IMR-90 (cell line): ENCODE results near the gene TSSC4. TPM values are rescaled to one million over a fixed set of nuclear protein-coding genes. Genes with fewer than 3 reads are reported as not detected.

Source experiments
- ATAC-seq: fragments of 200-7000 bp; cut with Tn5 transposase; 2 replicates; pipeline ENCODE4 v1.9.1; 2020; ENCODE audit warnings: low read depth, mild to moderate bottlenecking, moderate library complexity
- BruUV-seq: library from RNA; stranded (reverse); fragments of 400-500 nt; replicated peaks from 2 replicates; lab custom pipeline; 2021; lab: Mats Ljungman, UMichigan
- CTCF ChIA-PET: fragments of 300-600 bp; formaldehyde crosslinking; extraction: SDS; loops from one replicate; lab custom pipeline; 2021; ENCODE audit warnings: antibody characterized with exemption; lab: Yijun Ruan, JAX
- POLR2A ChIA-PET: fragments of 300-600 bp; sonication (Branson Sonifier 250); formaldehyde crosslinking; loops from one replicate; lab custom pipeline; 2022; ENCODE audit warnings: antibody characterized with exemption; ENCODE audit not compliant: unreplicated experiment; lab: Charles Lee
- DNase-seq: peaks from one replicate; pipeline ENCODE4 v3.0.0; 2013
- H2AFZ ChIP-seq: replicated peaks from 2 replicates; pipeline ENCODE3; 2013; ENCODE audit warnings: low read length, mild to moderate bottlenecking; ENCODE audit not compliant: poor library complexity
- H2AK5ac ChIP-seq: 2 replicates; pipeline ENCODE4 v1.6.1; 2013; ENCODE audit warnings: low read depth, low read length, inconsistent platforms
- H2AK9ac ChIP-seq: replicated peaks from 2 replicates; pipeline ENCODE3; 2013; ENCODE audit warnings: mild to moderate bottlenecking, low read depth, low read length, moderate library complexity; ENCODE audit not compliant: poor library complexity
- H2BK120ac ChIP-seq: 2 replicates; pipeline ENCODE4 v1.6.1; 2013; ENCODE audit warnings: low read depth, low read length, inconsistent platforms
- H2BK15ac ChIP-seq: 3 replicates; pipeline ENCODE4 v1.6.1; 2013; ENCODE audit warnings: low read depth, low read length, inconsistent platforms
- H2BK20ac ChIP-seq: 2 replicates; pipeline ENCODE4 v1.6.1; 2013; ENCODE audit warnings: low read depth, mild to moderate bottlenecking, inconsistent platforms, low read length, moderate library complexity
- H2BK5ac ChIP-seq: 2 replicates; pipeline ENCODE4 v1.6.1; 2013; ENCODE audit warnings: mild to moderate bottlenecking, low read depth, low read length, inconsistent platforms; ENCODE audit not compliant: poor library complexity, severe bottlenecking
- H3K14ac ChIP-seq: replicated peaks from 2 replicates; pipeline ENCODE4 v1.6.1; 2013; ENCODE audit warnings: low read depth, low read length, inconsistent platforms
- H3K18ac ChIP-seq: 2 replicates; pipeline ENCODE4 v1.6.1; 2013; ENCODE audit warnings: low read depth, low read length, control low read depth
- H3K23ac ChIP-seq: 2 replicates; pipeline ENCODE4 v1.6.1; 2013; ENCODE audit warnings: low read depth, low read length, inconsistent platforms
- H3K27ac ChIP-seq: 2 replicates; pipeline ENCODE4 v1.5.1; 2013; ENCODE audit warnings: mild to moderate bottlenecking, control low read depth, low read length; ENCODE audit not compliant: insufficient read depth
- H3K27me3 ChIP-seq: 2 replicates; pipeline ENCODE4 v1.6.1; 2013; ENCODE audit warnings: low read length; ENCODE audit not compliant: control insufficient read depth, insufficient read depth
- H3K36me3 ChIP-seq: 2 replicates; pipeline ENCODE4 v1.6.1; 2013; ENCODE audit warnings: low read length, mixed read lengths; ENCODE audit not compliant: control insufficient read depth, insufficient read depth
- H3K4ac ChIP-seq: 2 replicates; pipeline ENCODE4 v1.6.1; 2013; ENCODE audit warnings: low read depth, low read length, inconsistent platforms
- H3K4me1 ChIP-seq: 2 replicates; pipeline ENCODE4 v1.6.1; 2013; ENCODE audit warnings: low read length, mixed read lengths; ENCODE audit not compliant: control insufficient read depth, insufficient read depth
- H3K4me2 ChIP-seq: 2 replicates; pipeline ENCODE4 v1.6.1; 2013; ENCODE audit warnings: low read depth, mild to moderate bottlenecking, control low read depth, low read length, moderate library complexity
- H3K4me3 ChIP-seq: 2 replicates; pipeline ENCODE4 v1.5.1; 2013; ENCODE audit warnings: low read depth, mild to moderate bottlenecking, control low read depth, low read length, moderate library complexity; ENCODE audit not compliant: insufficient read depth
- H3K56ac ChIP-seq: 2 replicates; pipeline ENCODE4 v1.6.1; 2013; ENCODE audit warnings: low read length, inconsistent platforms; ENCODE audit not compliant: insufficient read depth; ENCODE audit errors: extremely low read depth
- H3K79me1 ChIP-seq, 2 experiments: 2 replicates each; pipeline ENCODE4 v1.6.1; 2013; ENCODE audit warnings: low read length in 2 of 2, inconsistent platforms in 1 of 2, low read depth in 1 of 2
- H3K9ac ChIP-seq: 2 replicates; pipeline ENCODE4 v1.6.1; 2013; ENCODE audit warnings: low read depth, low read length, control low read depth
- H3K9me1 ChIP-seq: 2 replicates; pipeline ENCODE4 v1.6.1; 2013; ENCODE audit warnings: low read length, inconsistent platforms; ENCODE audit not compliant: insufficient read depth
- H3K9me3 ChIP-seq: 2 replicates; pipeline ENCODE4 v1.6.1; 2013; ENCODE audit warnings: low read length; ENCODE audit not compliant: control insufficient read depth, insufficient read depth
- H4K20me1 ChIP-seq: 2 replicates; pipeline ENCODE4 v1.6.1; 2013; ENCODE audit warnings: low read length, inconsistent platforms; ENCODE audit not compliant: insufficient read depth
- H4K5ac ChIP-seq: 2 replicates; pipeline ENCODE4 v1.6.1; 2013; ENCODE audit warnings: mild to moderate bottlenecking, low read depth, low read length, control low read depth
- H4K8ac ChIP-seq, 2 experiments: 2 replicates each; pipeline ENCODE4 v1.6.1; 2013; ENCODE audit warnings: low read depth in 2 of 2, low read length in 2 of 2, control low read depth in 1 of 2, inconsistent platforms in 1 of 2
- H4K91ac ChIP-seq: 2 replicates; pipeline ENCODE4 v1.6.1; 2013; ENCODE audit warnings: low read depth, low read length, inconsistent platforms; ENCODE audit not compliant: insufficient read depth
- MAZ ChIP-seq: IDR thresholded peaks from 2 replicates; pipeline ENCODE4 v1.6.1; 2012; ENCODE audit warnings: low read depth, mild to moderate bottlenecking, low read length, improper control_type of control experiment, moderate library complexity, borderline replicate concordance
- NFE2L2 ChIP-seq: fragments of 150-350 bp; IDR thresholded peaks from 2 replicates; pipeline ENCODE4 v1.6.1; 2016; ENCODE audit warnings: low read depth, mild to moderate bottlenecking, low read length
- RFX5 ChIP-seq: IDR thresholded peaks from 2 replicates; pipeline ENCODE4 v1.8.0; 2012; ENCODE audit warnings: low read depth, mild to moderate bottlenecking, low read length, moderate library complexity
- SMC3 ChIP-seq: fragments of 150-350 bp; IDR thresholded peaks from 2 replicates; pipeline ENCODE4 v1.6.1; 2016; ENCODE audit warnings: low read depth, mild to moderate bottlenecking, antibody characterized with exemption, low read length, moderate library complexity
- WGBS, 2 experiments: methylation state at CpG; one replicate each; pipeline versions ENCODE4 v1.1.5 to v1.1.7; 2013; ENCODE audit warnings: missing lambda C conversion rate in 2 of 2; ENCODE audit not compliant: insufficient read length in 1 of 2; ENCODE audit errors: extremely low coverage in 2 of 2; 5-methylcytosine and 5-hydroxymethylcytosine counted together
- dilution Hi-C: fragments of 300-500 bp; cut with HindIII; formaldehyde crosslinking; loops from one replicate; pipeline ENCODE4 v1.14.3; 2018; ENCODE audit warnings: low sequenced_read_pairs; ENCODE audit not compliant: unreplicated experiment
- in situ Hi-C: fragments of 300-500 bp; cut with MboI; formaldehyde crosslinking; loops from 3 replicates; pipeline ENCODE4 v1.14.3; 2019; ENCODE audit warnings: low sequenced_read_pairs, inconsistent platforms, mixed read lengths
- intact Hi-C: fragments of 100-400 bp; cut with micrococcal nuclease; formaldehyde crosslinking; loops from 2 replicates; pipeline ENCODE4 v1.10.0; 2022
- polyA plus RNA-seq, 3 experiments: library from polyadenylated mRNA; depleted of rRNA; stranded (reverse); fragments of >200 nt; gene quantifications; 2 replicates each; pipeline ENCODE4 v1.2.3, GENCODE V29; 2012; ENCODE audit warnings: low replicate concordance in 1 of 3
- total RNA-seq: library from RNA; depleted of rRNA; stranded (reverse); fragments of >200 nt; gene quantifications from 2 replicates; pipeline ENCODE4 v1.2.3, GENCODE V29; 2012
- TF ChIP-seq, protein P1 (sequence below): conservative IDR thresholded peaks from 2 replicates; pipeline ENCODE4 v1.5.1; 2012; ENCODE audit warnings: mild to moderate bottlenecking, low read depth, low read length, improper control_type of control experiment

Gene TSSC4
- total and polyA plus RNA-seq, 2 of the 4 experiments (the other 2 are of a cell fraction), result 34.9 to 40.0 TPM

DNA sequence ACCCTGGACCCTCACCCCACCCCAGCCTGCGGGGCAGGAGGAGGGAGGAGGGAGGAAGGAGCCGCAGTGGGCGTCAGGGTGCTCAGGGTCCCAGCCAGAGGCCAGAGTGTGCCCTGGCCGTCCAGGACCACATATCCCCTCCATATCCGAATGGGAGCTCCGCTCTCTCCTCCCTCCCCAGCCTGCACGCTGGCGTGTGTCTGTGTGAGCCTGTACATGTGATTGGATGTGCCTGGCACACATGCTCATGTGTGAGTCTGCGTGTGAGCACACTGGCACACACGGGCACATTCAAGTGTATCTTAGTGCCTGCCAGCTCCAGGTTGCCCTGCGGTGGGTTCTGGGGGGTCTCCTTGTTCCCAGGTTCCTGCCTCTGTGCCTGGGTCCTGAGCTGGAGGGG, 8.1 kb downstream of the TSSC4 start:
- Histone ChIP-seq H3K27ac (no peak overlapping the region), H3K14ac (no peak overlapping the region), H3K4me1 (no peaks in the 10 kb centered on the region), H3K79me1 (0 out of 4 replicates have a peak, but pooled peaks cover 0 to 3% of the 10 kb centered on the region in 2 experiments), H2AK5ac (no peak overlapping the region), H4K8ac (no peak overlapping the region), H4K5ac (no peak overlapping the region), H3K4ac (no peak overlapping the region), H3K23ac (no peak overlapping the region), H3K36me3 (peaks cover 3% of the 10 kb centered on the region; the same call in 1 of the 2 replicates), H3K9ac (no peak overlapping the region), H3K4me3 (no peak overlapping the region), H2BK120ac (no peak overlapping the region), H3K4me2 (no peak overlapping the region), H2AK9ac (no peak overlapping the region), H4K20me1 (no peaks in the 10 kb centered on the region), H2BK20ac (no peak overlapping the region), H4K91ac (no peak overlapping the region), H2AFZ (no peak overlapping the region), H3K18ac (no peak overlapping the region), H3K9me3 (no peaks in the 10 kb centered on the region), H3K9me1 (no peaks in the 10 kb centered on the region), H3K56ac (no peak overlapping the region), H2BK5ac (no peak overlapping the region), H2BK15ac (no peak overlapping the region), H3K27me3 (peaks cover 21% of the 10 kb centered on the region)
- intact Hi-C loops, result no loop called here
- TF ChIP-seq, protein P1, sequence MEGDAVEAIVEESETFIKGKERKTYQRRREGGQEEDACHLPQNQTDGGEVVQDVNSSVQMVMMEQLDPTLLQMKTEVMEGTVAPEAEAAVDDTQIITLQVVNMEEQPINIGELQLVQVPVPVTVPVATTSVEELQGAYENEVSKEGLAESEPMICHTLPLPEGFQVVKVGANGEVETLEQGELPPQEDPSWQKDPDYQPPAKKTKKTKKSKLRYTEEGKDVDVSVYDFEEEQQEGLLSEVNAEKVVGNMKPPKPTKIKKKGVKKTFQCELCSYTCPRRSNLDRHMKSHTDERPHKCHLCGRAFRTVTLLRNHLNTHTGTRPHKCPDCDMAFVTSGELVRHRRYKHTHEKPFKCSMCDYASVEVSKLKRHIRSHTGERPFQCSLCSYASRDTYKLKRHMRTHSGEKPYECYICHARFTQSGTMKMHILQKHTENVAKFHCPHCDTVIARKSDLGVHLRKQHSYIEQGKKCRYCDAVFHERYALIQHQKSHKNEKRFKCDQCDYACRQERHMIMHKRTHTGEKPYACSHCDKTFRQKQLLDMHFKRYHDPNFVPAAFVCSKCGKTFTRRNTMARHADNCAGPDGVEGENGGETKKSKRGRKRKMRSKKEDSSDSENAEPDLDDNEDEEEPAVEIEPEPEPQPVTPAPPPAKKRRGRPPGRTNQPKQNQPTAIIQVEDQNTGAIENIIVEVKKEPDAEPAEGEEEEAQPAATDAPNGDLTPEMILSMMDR, result no peak
- TF ChIP-seq MAZ (no peak), NFE2L2 (no peak), RFX5 (no peak), SMC3 (no peak)
- ATAC-seq, result no peak
- CTCF ChIA-PET, result no interaction called here
- in situ Hi-C loops, result no loop called here
- no peak for DNase-seq
- dilution Hi-C loops, result no loop called here
- WGBS, 2 experiments, result no CpG with 5 or more reads among the region's 11 CpGs
- no TSS peak for BruUV-seq
- POLR2A ChIA-PET, result no interaction called here
